CD4-positive, alpha-beta T cell treated with Interleukin-12 subunit alpha and Interleukin-12 subunit beta, for 1 hour (primary cell): ENCODE data around the gene NRG3.

Experiments
- DNase-seq: peaks from one replicate; pipeline ENCODE4 v3.0.0-alpha.2; 2020

Gene NRG3

GRCh38 chr10:82867056-82867455, 992.1 kb downstream of the NRG3 start:
- no peak for DNase-seq

GRCh38 chr10:82874671-82875070, 999.7 kb downstream of the NRG3 start:
- no peak for DNase-seq

GRCh38 chr10:82880776-82881290, 1005.8 kb downstream of the NRG3 start:
- no peak for DNase-seq

- DNase-seq, result no peak
These were observed 1007.7 kb downstream of the NRG3 start for GRCh38 chr10:82882722-82883121.

- no peak for DNase-seq
These were observed 1008.6 kb downstream of the NRG3 start for GRCh38 chr10:82883603-82884002.

- DNase-seq, result no peak
These were observed 1012.5 kb downstream of the NRG3 start for GRCh38 chr10:82887488-82887887.

GRCh38 chr10:82888809-82889455, 1013.9 kb downstream of the NRG3 start:
- DNase-seq, result no peak

GRCh38 chr10:82889728-82890127, 1014.7 kb downstream of the NRG3 start:
- no peak for DNase-seq

GRCh38 chr10:82890573-82890972, 1015.6 kb downstream of the NRG3 start:
- DNase-seq, result no peak

GRCh38 chr10:82908096-82908495, 1033.1 kb downstream of the NRG3 start:
- DNase-seq, result no peak

GRCh38 chr10:82908751-82909150, 1033.8 kb downstream of the NRG3 start:
- no peak for DNase-seq

- no peak for DNase-seq
These were observed 1035.3 kb downstream of the NRG3 start for GRCh38 chr10:82910301-82910700.

GRCh38 chr10:82914655-82915136, 1039.7 kb downstream of the NRG3 start:
- no peak for DNase-seq

- DNase-seq, result no peak
These were observed 1041.9 kb downstream of the NRG3 start for GRCh38 chr10:82916941-82917340.

GRCh38 chr10:82918022-82918421, 1043.0 kb downstream of the NRG3 start:
- DNase-seq, result no peak

GRCh38 chr10:82922046-82922445, 1047.1 kb downstream of the NRG3 start:
- DNase-seq, result no peak

GRCh38 chr10:82922755-82923154, 1047.8 kb downstream of the NRG3 start:
- no peak for DNase-seq

- no peak for DNase-seq
These were observed 1049.7 kb downstream of the NRG3 start for GRCh38 chr10:82924711-82925110.

GRCh38 chr10:82925547-82925946, 1050.6 kb downstream of the NRG3 start:
- DNase-seq, result no peak

- DNase-seq, result no peak
These were observed 1057.5 kb downstream of the NRG3 start for GRCh38 chr10:82932451-82932850.

GRCh38 chr10:82934429-82934828, 1059.4 kb downstream of the NRG3 start:
- DNase-seq, result no peak

GRCh38 chr10:82934947-82935346, 1060.0 kb downstream of the NRG3 start:
- DNase-seq, result no peak

GRCh38 chr10:82938331-82938730, 1063.3 kb downstream of the NRG3 start:
- no peak for DNase-seq

- no peak for DNase-seq
These were observed 1067.5 kb downstream of the NRG3 start for GRCh38 chr10:82942286-82943099.
